ENCODE data around the gene CPNE6.

Gene CPNE6

GRCh38 chr14:24077086-24077485 lies 5.7 kb downstream of the CPNE6 start:
- Histone ChIP-seq H3K9me2 (replicated peaks; ENCODE audit: insufficient read depth, low read length) (no peaks in the 10 kb centered on the region), H3K4me2 (ENCODE audit: low read depth, low read length) (no peak overlapping the region), H3K27ac (ENCODE audit: low read length) (no peak overlapping the region), H3F3A (ENCODE audit: insufficient read depth, low read length) (no peaks in the 10 kb centered on the region), H3K36me3 (replicated peaks; ENCODE audit: insufficient read depth, low read length) (no peaks in the 10 kb centered on the region), H3K9ac (ENCODE audit: low read length) (no peak overlapping the region), H3K9me3 (replicated peaks; ENCODE audit: insufficient read depth, low read length) (no peaks in the 10 kb centered on the region), H3K4me1 (ENCODE audit: low read length) (peaks cover 12% of the 10 kb centered on the region), H3K4me3 (ENCODE audit: low read length) (no peak overlapping the region), H2AFZ (ENCODE audit: low read length) (no peak overlapping the region), H3K27me3 (replicated peaks; ENCODE audit: insufficient read depth, low read length) (no peaks in the 10 kb centered on the region), H4K20me1 (ENCODE audit: insufficient read depth, low read length) (no peaks in the 10 kb centered on the region), H3K79me2 (ENCODE audit: low read length) (no peaks in the 10 kb centered on the region)
- DNase-seq: no peak
- no peak for TF ChIP-seq CTCF (IDR thresholded peaks at IDR 0.05; ENCODE audit: low read length)

GRCh38 chr14:24078146-24078545 lies 6.8 kb downstream of the CPNE6 start:
- Histone ChIP-seq H3K36me3 (replicated peaks; ENCODE audit: insufficient read depth, low read length) (no peaks in the 10 kb centered on the region), H3K4me1 (ENCODE audit: low read length) (peaks cover 12% of the 10 kb centered on the region), H3K4me2 (ENCODE audit: low read depth, low read length) (no peak overlapping the region), H3K9ac (ENCODE audit: low read length) (no peak overlapping the region), H4K20me1 (ENCODE audit: insufficient read depth, low read length) (no peaks in the 10 kb centered on the region), H3K27ac (ENCODE audit: low read length) (no peak overlapping the region), H2AFZ (ENCODE audit: low read length) (no peak overlapping the region), H3K9me2 (replicated peaks; ENCODE audit: insufficient read depth, low read length) (no peaks in the 10 kb centered on the region), H3K4me3 (ENCODE audit: low read length) (no peak overlapping the region), H3K27me3 (replicated peaks; ENCODE audit: insufficient read depth, low read length) (no peaks in the 10 kb centered on the region), H3K79me2 (ENCODE audit: low read length) (no peaks in the 10 kb centered on the region), H3K9me3 (replicated peaks; ENCODE audit: insufficient read depth, low read length) (no peaks in the 10 kb centered on the region), H3F3A (ENCODE audit: insufficient read depth, low read length) (no peaks in the 10 kb centered on the region)
- no peak for TF ChIP-seq EZH2 (optimal IDR thresholded peaks at IDR 0.05; ENCODE audit: low read depth, low read length)
- TF ChIP-seq CTCF (IDR thresholded peaks at IDR 0.05; ENCODE audit: low read length): no peak
- no peak for TF ChIP-seq EZH2phosphoT487 (IDR thresholded peaks at IDR 0.05; ENCODE audit: low read length)
- no peak for DNase-seq

GRCh38 chr14:24079491-24080141 lies 8.3 kb downstream of the CPNE6 start:
- Histone ChIP-seq H3K27me3 (replicated peaks; ENCODE audit: insufficient read depth, low read length) (no peaks in the 10 kb centered on the region), H3K4me1 (ENCODE audit: low read length) (peaks cover 12% of the 10 kb centered on the region), H4K20me1 (ENCODE audit: insufficient read depth, low read length) (no peaks in the 10 kb centered on the region), H3F3A (ENCODE audit: insufficient read depth, low read length) (no peaks in the 10 kb centered on the region), H3K9me2 (replicated peaks; ENCODE audit: insufficient read depth, low read length) (no peaks in the 10 kb centered on the region), H3K9ac (ENCODE audit: low read length) (no peak overlapping the region), H3K9me3 (replicated peaks; ENCODE audit: insufficient read depth, low read length) (no peaks in the 10 kb centered on the region), H3K4me3 (ENCODE audit: low read length) (no peak overlapping the region), H2AFZ (ENCODE audit: low read length) (no peak overlapping the region), H3K36me3 (replicated peaks; ENCODE audit: insufficient read depth, low read length) (no peaks in the 10 kb centered on the region), H3K27ac (ENCODE audit: low read length) (no peak overlapping the region), H3K79me2 (ENCODE audit: low read length) (no peaks in the 10 kb centered on the region), H3K4me2 (ENCODE audit: low read depth, low read length) (no peak overlapping the region)
- no peak for TF ChIP-seq CTCF (IDR thresholded peaks at IDR 0.05; ENCODE audit: low read length)
- no peak for TF ChIP-seq EZH2 (optimal IDR thresholded peaks at IDR 0.05; ENCODE audit: low read depth, low read length)
- no peak for TF ChIP-seq EZH2phosphoT487 (IDR thresholded peaks at IDR 0.05; ENCODE audit: low read length)
- no peak for DNase-seq
